Prostate gland (tissue), 2 donors: ENCODE measurements around the gene PSD2.

Experiments used
- POLR2A ChIP-seq: fragments of 450-650 bp; IDR thresholded peaks from one replicate; pipeline ENCODE4 v1.6.1; 2016; ENCODE audit warnings: antibody characterized with exemption, mild to moderate bottlenecking
- POLR2AphosphoS5 ChIP-seq: sonication (generic); formaldehyde crosslinking; IDR thresholded peaks from one replicate; pipeline ENCODE4 v1.6.1; 2017; ENCODE audit warnings: antibody characterized with exemption
- TF ChIP-seq, protein P1 (sequence below), 4 experiments: fragments of 200-600 bp in 2 of 4; fragments of 450-650 bp in 2 of 4; sonication (generic) in 2 of 4; IDR thresholded peaks; 1 replicate in 3 of 4; 2 replicates in 1 of 4; pipeline ENCODE4 v1.5.1; 2016 to 2019; ENCODE audit warnings: antibody characterized with exemption in 4 of 4, mild to moderate bottlenecking in 2 of 4, moderate library complexity in 2 of 4

- TF ChIP-seq POLR2A (no peak), POLR2AphosphoS5 (no peak)
- TF ChIP-seq, protein P1, sequence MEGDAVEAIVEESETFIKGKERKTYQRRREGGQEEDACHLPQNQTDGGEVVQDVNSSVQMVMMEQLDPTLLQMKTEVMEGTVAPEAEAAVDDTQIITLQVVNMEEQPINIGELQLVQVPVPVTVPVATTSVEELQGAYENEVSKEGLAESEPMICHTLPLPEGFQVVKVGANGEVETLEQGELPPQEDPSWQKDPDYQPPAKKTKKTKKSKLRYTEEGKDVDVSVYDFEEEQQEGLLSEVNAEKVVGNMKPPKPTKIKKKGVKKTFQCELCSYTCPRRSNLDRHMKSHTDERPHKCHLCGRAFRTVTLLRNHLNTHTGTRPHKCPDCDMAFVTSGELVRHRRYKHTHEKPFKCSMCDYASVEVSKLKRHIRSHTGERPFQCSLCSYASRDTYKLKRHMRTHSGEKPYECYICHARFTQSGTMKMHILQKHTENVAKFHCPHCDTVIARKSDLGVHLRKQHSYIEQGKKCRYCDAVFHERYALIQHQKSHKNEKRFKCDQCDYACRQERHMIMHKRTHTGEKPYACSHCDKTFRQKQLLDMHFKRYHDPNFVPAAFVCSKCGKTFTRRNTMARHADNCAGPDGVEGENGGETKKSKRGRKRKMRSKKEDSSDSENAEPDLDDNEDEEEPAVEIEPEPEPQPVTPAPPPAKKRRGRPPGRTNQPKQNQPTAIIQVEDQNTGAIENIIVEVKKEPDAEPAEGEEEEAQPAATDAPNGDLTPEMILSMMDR (IDR thresholded peaks at IDR 0.05): no peak
Observed at GRCh38 chr5:139877129-139877597, 81.6 kb downstream of the PSD2 start.
